Right cardiac atrium (tissue), 5 donors: ENCODE data around the gene RNF181. TPM values are rescaled to one million over a fixed set of nuclear protein-coding genes. Genes with fewer than 3 reads are reported as not detected.

Source experiments
- ATAC-seq, 2 donors: fragments of 200-7000 bp; cut with Tn5 transposase; one replicate each; pipeline versions ENCODE4 v1.8.0 to v1.9.1; 2020; ENCODE audit warnings: moderate library complexity in 2 of 2, mild to moderate bottlenecking in 1 of 2
- DNase-seq, 3 donors: peaks; one replicate each; pipeline ENCODE4 v3.0.0-alpha.2; 2020
- H3K27ac ChIP-seq: one replicate; pipeline ENCODE4 v1.5.1; 2013; ENCODE audit warnings: mild to moderate bottlenecking, low read length, control low read depth, moderate library complexity
- H3K27me3 ChIP-seq: one replicate; pipeline ENCODE4 v1.6.1; 2013; ENCODE audit not compliant: control insufficient read depth, insufficient read depth
- H3K4me1 ChIP-seq: one replicate; pipeline ENCODE4 v1.6.1; 2013; ENCODE audit warnings: low read length; ENCODE audit not compliant: control insufficient read depth, insufficient read depth
- H3K4me3 ChIP-seq: one replicate; pipeline ENCODE4 v1.5.1; 2013; ENCODE audit warnings: low read length, control low read depth
- H3K9me3 ChIP-seq: one replicate; pipeline ENCODE4 v1.6.1; 2013; ENCODE audit warnings: low read length; ENCODE audit not compliant: control insufficient read depth
- WGBS: extraction: QIAGEN DNeasy Blood & Tissue Kit; methylation state at CpG from one replicate; pipeline ENCODE4 v1.1.7; 2013; 5-methylcytosine and 5-hydroxymethylcytosine counted together
- intact Hi-C, 4 donors: fragments of 100-400 bp; cut with DNase I; formaldehyde crosslinking; loops; one replicate each; pipeline versions ENCODE4 v1.11.0 to v1.14.0; 2022 to 2023
- polyA plus RNA-seq: library from polyadenylated mRNA; stranded (reverse); fragments of 200-250 nt; gene quantifications from one replicate; pipeline ENCODE4 v1.2.3, GENCODE V29; 2013
- total RNA-seq, 4 donors: library from RNA; stranded (reverse); fragmentation: NEBNext Ultra II Directional; extraction: Animal tissue kit (Norgen Biotek cat#: 25700); gene quantifications; one replicate each; pipeline ENCODE4 v1.2.1, GENCODE V29; 2021
- donor health status: healthy with polysubstance abuse.
- donor health status: DM: no; HTN: yes; CAD: no.
- donor health status: DM: no; HTN: no; CAD: no.
- donor health status: DM: no; HTN: yes; CAD: no; lungs with severe emphysema.
- donor health status: DM: yes; HTN: yes; CAD: no.

The RNF181 gene
- total and polyA plus RNA-seq, 5 donors: 96.1 to 169 (median 108) TPM

GRCh38 chr2:85577386-85578242 lies 17.9 kb upstream of the RNF181 start, which contains the start of gene VAMP8:
Gene VAMP8, plus strand, starts transcription at chr2:85577586. Its CDS starts 61 bp downstream, at chr2:85577647.
- WGBS: 40% methylated on average over 19 of the region's 19 CpGs
- Histone ChIP-seq H3K4me3 (no peak within 1 kb of the TSS), H3K27me3 (no peaks in the 10 kb centered on the region), H3K4me1 (peaks cover 10% of the 10 kb centered on the region), H3K27ac (peak within 1 kb of the TSS; percentile 80), H3K9me3 (no peaks in the 10 kb centered on the region)
- ATAC-seq (peak; percentile 49 to 62), DNase-seq (peak; percentile 55 to 76 (median 73))
- intact Hi-C loops: no loop called here

- Histone ChIP-seq H3K9me3 (no peaks in the 10 kb centered on the region), H3K27ac (peak overlapping the region; percentile 82), H3K4me1 (peaks cover 12% of the 10 kb centered on the region), H3K4me3 (no peak overlapping the region), H3K27me3 (no peaks in the 10 kb centered on the region)
- ATAC-seq (peak; percentile 63 to 80), DNase-seq (peak; percentile 66 to 89 (median 86))
- intact Hi-C loops: no loop called here
- WGBS: 35% methylated on average over 19 of the region's 19 CpGs
Observed at GRCh38 chr2:85578243-85579180, 17.0 kb upstream of the RNF181 start.

- 45% methylated on average over 6 of the region's 6 CpGs for WGBS
- H3K9me3 ChIP-seq: no peaks in the 10 kb centered on the region
- intact Hi-C loops: no loop called here
- H3K27me3 ChIP-seq: no peaks in the 10 kb centered on the region
- ATAC-seq (peak in 1 of 2 donors; percentile 14), DNase-seq (peak in 1 of 3 donors; percentile 69)
- peaks cover 14% of the 10 kb centered on the region for H3K4me1 ChIP-seq
- H3K4me3 ChIP-seq: no peak overlapping the region
- H3K27ac ChIP-seq: peak overlapping the region; percentile 82
Observed at GRCh38 chr2:85579266-85579935, 16.1 kb upstream of the RNF181 start.

GRCh38 chr2:85580206-85580605 lies 15.3 kb upstream of the RNF181 start:
- H3K27me3 ChIP-seq: no peaks in the 10 kb centered on the region
- intact Hi-C loops: no loop called here
- H3K27ac ChIP-seq: no peak overlapping the region
- peaks cover 15% of the 10 kb centered on the region for H3K4me1 ChIP-seq
- DNase-seq (no peak), ATAC-seq (no peak)
- WGBS: 78% methylated on average over 3 of the region's 3 CpGs
- H3K4me3 ChIP-seq: no peak overlapping the region
- H3K9me3 ChIP-seq: no peaks in the 10 kb centered on the region

- H3K4me3 ChIP-seq: no peak overlapping the region
- no peaks in the 10 kb centered on the region for H3K9me3 ChIP-seq
- intact Hi-C loops: no loop called here
- H3K27ac ChIP-seq: no peak overlapping the region
- peak in 1 of 2 donors; percentile 24 for ATAC-seq
- no peaks in the 10 kb centered on the region for H3K27me3 ChIP-seq
- peaks cover 21% of the 10 kb centered on the region for H3K4me1 ChIP-seq
- DNase-seq: no peak
- 58% methylated on average over 1 of the region's 1 CpG for WGBS
Observed at GRCh38 chr2:85582492-85582891, 13.1 kb upstream of the RNF181 start.

- Histone ChIP-seq H3K27ac (peak overlapping the region; percentile 58), H3K27me3 (no peaks in the 10 kb centered on the region), H3K4me1 (peaks cover 20% of the 10 kb centered on the region), H3K9me3 (no peaks in the 10 kb centered on the region), H3K4me3 (peak overlapping the region; percentile 71)
- intact Hi-C loops: no loop called here
- 18% methylated on average over 16 of the region's 16 CpGs for WGBS
- ATAC-seq (no peak), DNase-seq (no peak)
Observed at GRCh38 chr2:85583667-85584353, 11.7 kb upstream of the RNF181 start.

- Histone ChIP-seq H3K4me3 (peak within 1 kb of the TSS; percentile 71), H3K4me1 (peaks cover 23% of the 10 kb centered on the region), H3K9me3 (no peaks in the 10 kb centered on the region), H3K27me3 (no peaks in the 10 kb centered on the region), H3K27ac (peak within 1 kb of the TSS; percentile 95)
- DNase-seq (peak; percentile 55 to 83 (median 82)), ATAC-seq (peak; percentile 58 to 64)
- 4% methylated on average over 52 of the region's 52 CpGs for WGBS
- intact Hi-C loops: no loop called here
Observed at GRCh38 chr2:85584354-85584856, 11.1 kb upstream of the RNF181 start, which contains the start of gene VAMP5. Gene VAMP5, plus strand, starts transcription at chr2:85584431. Its CDS starts 60 bp downstream, at chr2:85584491.

- Histone ChIP-seq H3K27me3 (no peaks in the 10 kb centered on the region), H3K4me3 (peak overlapping the region; percentile 71), H3K9me3 (no peaks in the 10 kb centered on the region), H3K27ac (peak overlapping the region; percentile 95), H3K4me1 (peaks cover 23% of the 10 kb centered on the region)
- WGBS: 21% methylated on average over 9 of the region's 9 CpGs
- ATAC-seq (peak; percentile 60 to 76), DNase-seq (peak; percentile 50 to 73 (median 71))
- intact Hi-C loops: no loop called here
Observed at GRCh38 chr2:85584857-85585780, 10.4 kb upstream of the RNF181 start.

- Histone ChIP-seq H3K27me3 (no peaks in the 10 kb centered on the region), H3K27ac (peak overlapping the region; percentile 95), H3K4me3 (peak overlapping the region; percentile 71), H3K4me1 (peaks cover 27% of the 10 kb centered on the region), H3K9me3 (no peaks in the 10 kb centered on the region)
- DNase-seq (no peak), ATAC-seq (no peak)
- intact Hi-C loops: no loop called here
- WGBS: 52% methylated on average over 1 of the region's 1 CpG
Observed at GRCh38 chr2:85585781-85586105, 9.8 kb upstream of the RNF181 start.
